ENCODE data around the gene ECM2. TPM values are rescaled to one million over a fixed set of nuclear protein-coding genes. Genes with fewer than 3 reads are reported as not detected.

Gene ECM2
- total RNA-seq, 1 experiment from 2014 or later, result not detected

DNA sequence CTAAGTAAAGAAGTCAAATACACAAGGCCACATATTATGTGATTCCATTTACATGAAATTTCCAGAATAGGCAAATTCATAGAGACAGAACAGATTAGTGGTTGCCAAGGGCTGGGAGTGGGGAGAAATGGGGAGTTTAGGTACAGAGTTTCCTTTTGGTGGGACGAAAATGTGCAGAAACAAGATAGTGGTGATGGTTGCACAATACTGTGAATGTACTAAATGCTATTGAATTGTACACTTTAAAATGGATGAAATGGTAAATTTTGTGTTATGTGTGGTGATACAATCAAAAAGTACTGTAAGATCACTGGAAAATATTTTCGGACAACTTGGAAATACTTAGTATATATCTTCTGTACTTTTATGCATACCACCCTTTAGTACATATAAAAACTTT, 15.0 kb downstream of the ECM2 start:
- no peak overlapping the region for H2BK15ac ChIP-seq (ENCODE audit: low read depth, low read length)
- no peak overlapping the region for H2BK20ac ChIP-seq (ENCODE audit: low read depth, low read length, poor library complexity, severe bottlenecking)
- no peaks in the 10 kb centered on the region for H3K9me3 Mint-ChIP-seq
- H3K27me3 ChIP-seq (ENCODE audit: insufficient read depth, low read length), result no peaks in the 10 kb centered on the region
- peaks cover 15 to 16% of the 10 kb centered on the region in 2 experiments for H3K4me1 Mint-ChIP-seq
- no peak overlapping the region for H3K14ac ChIP-seq (ENCODE audit: insufficient read depth, low read length)
- H3K4me1 ChIP-seq (ENCODE audit: insufficient read depth, low read length), result peaks cover 4% of the 10 kb centered on the region; the same call in 1 of the 2 replicates
- no peak overlapping the region for H2BK12ac ChIP-seq (ENCODE audit: insufficient read length, low read depth, low read length)
- no peak overlapping the region for H4K5ac ChIP-seq (ENCODE audit: insufficient read length, low read depth, low read length)
- no peak overlapping the region for H3K18ac ChIP-seq (ENCODE audit: insufficient read length, low read depth, low read length)
- H3K27me3 Mint-ChIP-seq (ENCODE audit: low read depth), result no peaks in the 10 kb centered on the region
- H3K27ac Mint-ChIP-seq, result no peak overlapping the region
- no peak overlapping the region for H3K4me2 ChIP-seq (ENCODE audit: insufficient read depth, insufficient read length, low read length)
- no peak overlapping the region for H2AFZ ChIP-seq (ENCODE audit: low read length)
- no peak overlapping the region for H3T11ph ChIP-seq (ENCODE audit: low read length)
- WGBS (ENCODE audit: extremely low coverage, insufficient read length, low lambda C conversion rate), result no CpG with 5 or more reads among the region's 2 CpGs
- no peak overlapping the region for H4K91ac ChIP-seq (ENCODE audit: insufficient read length, low read depth, low read length)
- no peaks in the 10 kb centered on the region for H3K9me3 ChIP-seq (ENCODE audit: control insufficient read depth, low read depth, low read length)
- H3K36me3 Mint-ChIP-seq (ENCODE audit: insufficient read depth in 1 of 3, low read depth in 3 of 3), result no peaks in the 10 kb centered on the region; a peak in 1 of 7 replicates
- H4K8ac ChIP-seq (replicated peaks; ENCODE audit: insufficient read length, low read depth, low read length), result no peak overlapping the region
- H3K9ac ChIP-seq (ENCODE audit: extremely low read depth, insufficient read length, low read length), result no peak overlapping the region
- H3K4ac ChIP-seq (ENCODE audit: low read depth, low read length), result no peak overlapping the region
- H2BK120ac ChIP-seq (ENCODE audit: low read depth, low read length, poor library complexity, severe bottlenecking), result no peak overlapping the region
- no peaks in the 10 kb centered on the region for H3K79me1 ChIP-seq (ENCODE audit: insufficient read depth, low read depth, low read length, poor library complexity, severe bottlenecking)
- no peak overlapping the region for H2AK5ac ChIP-seq (ENCODE audit: insufficient read length, low read length)
- H4K20me1 ChIP-seq (ENCODE audit: control insufficient read depth, insufficient read depth, insufficient read length), result no peaks in the 10 kb centered on the region
- no peak overlapping the region for H3K56ac ChIP-seq (ENCODE audit: insufficient read length, low read depth, low read length)
- no peaks in the 10 kb centered on the region for H3K23me2 ChIP-seq (ENCODE audit: insufficient read length, low read depth, low read length, poor library complexity, severe bottlenecking)
- no peaks in the 10 kb centered on the region for H3K79me2 ChIP-seq (ENCODE audit: insufficient read depth, low read length)
- H3K4me3 Mint-ChIP-seq, result no peak overlapping the region
- TF ChIP-seq, protein P1, sequence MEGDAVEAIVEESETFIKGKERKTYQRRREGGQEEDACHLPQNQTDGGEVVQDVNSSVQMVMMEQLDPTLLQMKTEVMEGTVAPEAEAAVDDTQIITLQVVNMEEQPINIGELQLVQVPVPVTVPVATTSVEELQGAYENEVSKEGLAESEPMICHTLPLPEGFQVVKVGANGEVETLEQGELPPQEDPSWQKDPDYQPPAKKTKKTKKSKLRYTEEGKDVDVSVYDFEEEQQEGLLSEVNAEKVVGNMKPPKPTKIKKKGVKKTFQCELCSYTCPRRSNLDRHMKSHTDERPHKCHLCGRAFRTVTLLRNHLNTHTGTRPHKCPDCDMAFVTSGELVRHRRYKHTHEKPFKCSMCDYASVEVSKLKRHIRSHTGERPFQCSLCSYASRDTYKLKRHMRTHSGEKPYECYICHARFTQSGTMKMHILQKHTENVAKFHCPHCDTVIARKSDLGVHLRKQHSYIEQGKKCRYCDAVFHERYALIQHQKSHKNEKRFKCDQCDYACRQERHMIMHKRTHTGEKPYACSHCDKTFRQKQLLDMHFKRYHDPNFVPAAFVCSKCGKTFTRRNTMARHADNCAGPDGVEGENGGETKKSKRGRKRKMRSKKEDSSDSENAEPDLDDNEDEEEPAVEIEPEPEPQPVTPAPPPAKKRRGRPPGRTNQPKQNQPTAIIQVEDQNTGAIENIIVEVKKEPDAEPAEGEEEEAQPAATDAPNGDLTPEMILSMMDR (conservative IDR thresholded peaks at IDR 0.05), result no peak
- no peak for DNase-seq
- H2BK5ac ChIP-seq (ENCODE audit: insufficient read length, low read length), result no peak overlapping the region
- no peak overlapping the region for H3K27ac ChIP-seq (ENCODE audit: insufficient read length, low read depth, low read length)
- no peak overlapping the region for H3K23ac ChIP-seq (ENCODE audit: insufficient read length, low read depth, low read length)
